H9 (cell line): Measurements from ENCODE around the gene LZIC. TPM values are rescaled to one million over a fixed set of nuclear protein-coding genes. Genes with fewer than 3 reads are reported as not detected.

Experiments
- DNase-seq: peaks from one replicate; pipeline ENCODE4 v3.0.0-alpha.2; 2017
- H2AFZ ChIP-seq: one replicate; pipeline ENCODE4 v1.6.1; 2013; ENCODE audit warnings: mild to moderate bottlenecking, low read length, control low read depth, moderate library complexity
- H2AK5ac ChIP-seq: 2 replicates; pipeline ENCODE4 v1.6.1; 2013; ENCODE audit warnings: low read length, control low read depth, mixed read lengths; ENCODE audit not compliant: insufficient read length
- H2BK120ac ChIP-seq: one replicate; pipeline ENCODE4 v1.6.1; 2013; ENCODE audit warnings: low read depth, mild to moderate bottlenecking, low read length, control low read depth, inconsistent platforms; ENCODE audit not compliant: poor library complexity, severe bottlenecking
- H2BK12ac ChIP-seq: 2 replicates; pipeline ENCODE4 v1.6.1; 2013; ENCODE audit warnings: low read length, control low read depth, mixed read lengths, low read depth; ENCODE audit not compliant: insufficient read length
- H2BK15ac ChIP-seq: 2 replicates; pipeline ENCODE4 v1.6.1; 2013; ENCODE audit warnings: low read depth, low read length, control low read depth
- H2BK20ac ChIP-seq: one replicate; pipeline ENCODE4 v1.6.1; 2013; ENCODE audit warnings: low read depth, mild to moderate bottlenecking, low read length, control low read depth, inconsistent platforms; ENCODE audit not compliant: poor library complexity, severe bottlenecking
- H2BK5ac ChIP-seq: 2 replicates; pipeline ENCODE4 v1.6.1; 2013; ENCODE audit warnings: low read length, control low read depth, mixed read lengths; ENCODE audit not compliant: insufficient read length
- H3K14ac ChIP-seq: 2 replicates; pipeline ENCODE4 v1.6.1; 2013; ENCODE audit warnings: low read length, control low read depth; ENCODE audit not compliant: insufficient read depth
- H3K18ac ChIP-seq: 2 replicates; pipeline ENCODE4 v1.6.1; 2013; ENCODE audit warnings: low read depth, mild to moderate bottlenecking, mixed read lengths, low read length, control low read depth; ENCODE audit not compliant: insufficient read length
- H3K23ac ChIP-seq: 2 replicates; pipeline ENCODE4 v1.6.1; 2013; ENCODE audit warnings: low read length, control low read depth, mixed read lengths, low read depth; ENCODE audit not compliant: insufficient read length
- H3K23me2 ChIP-seq: 2 replicates; pipeline ENCODE4 v1.6.1; 2013; ENCODE audit warnings: low read depth, mild to moderate bottlenecking, mixed read lengths, low read length, control low read depth; ENCODE audit not compliant: insufficient read length, poor library complexity, severe bottlenecking
- H3K27ac ChIP-seq: 2 replicates; pipeline ENCODE4 v1.5.1; 2013; ENCODE audit warnings: low read length, control low read depth, mixed read lengths, low read depth; ENCODE audit not compliant: insufficient read length
- H3K27me3 ChIP-seq: 2 replicates; pipeline ENCODE4 v1.6.1; 2013; ENCODE audit warnings: low read length, control low read depth, inconsistent platforms; ENCODE audit not compliant: insufficient read depth
- H3K4ac ChIP-seq: 2 replicates; pipeline ENCODE4 v1.6.1; 2013; ENCODE audit warnings: low read depth, mild to moderate bottlenecking, control low read depth, inconsistent platforms, low read length, moderate library complexity
- H3K4me1 ChIP-seq: 2 replicates; pipeline ENCODE4 v1.6.1; 2013; ENCODE audit warnings: low read length, control low read depth, inconsistent platforms; ENCODE audit not compliant: insufficient read depth
- H3K4me2 ChIP-seq: 2 replicates; pipeline ENCODE4 v1.6.1; 2013; ENCODE audit warnings: low read length, control low read depth, mixed read lengths; ENCODE audit not compliant: insufficient read length, insufficient read depth
- H3K56ac ChIP-seq: 2 replicates; pipeline ENCODE4 v1.6.1; 2013; ENCODE audit warnings: low read depth, mild to moderate bottlenecking, mixed read lengths, low read length, control low read depth; ENCODE audit not compliant: insufficient read length
- H3K79me1 ChIP-seq: 2 replicates; pipeline ENCODE4 v1.6.1; 2013; ENCODE audit warnings: low read depth, mild to moderate bottlenecking, moderate library complexity, low read length, control low read depth, inconsistent platforms; ENCODE audit not compliant: insufficient read depth, poor library complexity, severe bottlenecking
- H3K79me2 ChIP-seq: 2 replicates; pipeline ENCODE4 v1.6.1; 2013; ENCODE audit warnings: low read length, control low read depth, inconsistent platforms; ENCODE audit not compliant: insufficient read depth
- H3K9ac ChIP-seq: 2 replicates; pipeline ENCODE4 v1.6.1; 2013; ENCODE audit warnings: low read length, control low read depth, mixed read lengths; ENCODE audit not compliant: insufficient read length; ENCODE audit errors: extremely low read depth
- H3K9me3 ChIP-seq: one replicate; pipeline ENCODE4 v1.6.1; 2013; ENCODE audit warnings: low read depth, low read length, inconsistent platforms; ENCODE audit not compliant: control insufficient read depth
- H3T11ph ChIP-seq: one replicate; pipeline ENCODE4 v1.6.1; 2013; ENCODE audit warnings: mild to moderate bottlenecking, low read length, control low read depth, inconsistent platforms
- H4K20me1 ChIP-seq: one replicate; pipeline ENCODE4 v1.6.1; 2013; ENCODE audit not compliant: control insufficient read depth, insufficient read length, insufficient read depth
- H4K5ac ChIP-seq: 2 replicates; pipeline ENCODE4 v1.6.1; 2013; ENCODE audit warnings: low read depth, mild to moderate bottlenecking, mixed read lengths, low read length, control low read depth; ENCODE audit not compliant: insufficient read length
- H4K8ac ChIP-seq: replicated peaks from 2 replicates; pipeline ENCODE4 v1.6.1; 2013; ENCODE audit warnings: low read length, control low read depth, mixed read lengths, low read depth; ENCODE audit not compliant: insufficient read length
- H4K91ac ChIP-seq: 2 replicates; pipeline ENCODE4 v1.6.1; 2013; ENCODE audit warnings: low read depth, mild to moderate bottlenecking, moderate library complexity, mixed read lengths, low read length, control low read depth; ENCODE audit not compliant: insufficient read length
- H3K27ac Mint-ChIP-seq, 3 experiments: 2 replicates in 2 of 3; 3 replicates in 1 of 3; pipeline ENCODE4 v1.8.0; 2020 to 2021; ENCODE audit warnings: mixed read lengths in 3 of 3, mild to moderate bottlenecking in 1 of 3, moderate library complexity in 1 of 3
- H3K27me3 Mint-ChIP-seq: 2 replicates; pipeline ENCODE4 v1.8.0; 2021; ENCODE audit warnings: low read depth, mild to moderate bottlenecking, moderate library complexity, mixed read lengths
- H3K36me3 Mint-ChIP-seq, 3 experiments: 2 replicates in 2 of 3; 3 replicates in 1 of 3; pipeline ENCODE4 v1.8.0; 2020 to 2021; ENCODE audit warnings: low read depth in 3 of 3, mixed read lengths in 3 of 3; ENCODE audit not compliant: insufficient read depth in 1 of 3
- H3K4me1 Mint-ChIP-seq, 2 experiments: 2 replicates each; pipeline ENCODE4 v1.8.0; 2020; ENCODE audit warnings: mixed read lengths in 2 of 2
- H3K4me3 Mint-ChIP-seq, 2 experiments: 2 replicates in 1 of 2; 3 replicates in 1 of 2; pipeline ENCODE4 v1.8.0; 2020 to 2021; ENCODE audit warnings: mild to moderate bottlenecking in 2 of 2, mixed read lengths in 2 of 2, moderate library complexity in 1 of 2
- H3K9me3 Mint-ChIP-seq, 2 experiments: 2 replicates in 1 of 2; 3 replicates in 1 of 2; pipeline ENCODE4 v1.8.0; 2020; ENCODE audit warnings: mild to moderate bottlenecking in 2 of 2, mixed read lengths in 2 of 2, moderate library complexity in 1 of 2
- CTCF ChIP-seq: fragments of 200-600 bp; sonication (generic); conservative IDR thresholded peaks from 3 replicates; pipeline ENCODE4 v1.8.0; 2021; ENCODE audit warnings: antibody characterized with exemption, mild to moderate bottlenecking
- WGBS: extraction: QIAGEN DNeasy Blood & Tissue Kit; methylation state at CpG from one replicate; pipeline ENCODE4 v1.1.7; 2013; ENCODE audit warnings: missing lambda C conversion rate, low lambda C conversion rate, mixed read lengths; ENCODE audit not compliant: insufficient read length; ENCODE audit errors: extremely low coverage; 5-methylcytosine and 5-hydroxymethylcytosine counted together
- total RNA-seq: library from RNA; stranded (reverse); gene quantifications from 2 replicates; pipeline ENCODE4 v1.2.1, GENCODE V29; 2021

Gene LZIC
- total RNA-seq, 1 experiment from 2014 or later, result 22.9 TPM

GRCh38 chr1:9910423-9911178, 32.6 kb downstream of the LZIC start:
- Histone ChIP-seq H2AFZ (peak overlapping the region; percentile 60), H4K20me1 (no peaks in the 10 kb centered on the region), H2BK20ac (no peak overlapping the region), H2BK5ac (no peak overlapping the region), H2AK5ac (no peak overlapping the region), H3K56ac (no peak overlapping the region), H3K23ac (no peak overlapping the region), H3K4ac (no peak overlapping the region), H3K9ac (peak overlapping the region; percentile 58), H3K27me3 (no peaks in the 10 kb centered on the region), H3K79me1 (no peaks in the 10 kb centered on the region), H3K27ac (peak overlapping the region; percentile 31), H4K5ac (no peak overlapping the region), H3K4me2 (peak overlapping the region; percentile 55), H4K8ac (no peak overlapping the region), H2BK15ac (no peak overlapping the region), H3K14ac (peak overlapping the region; percentile 79; the same call in 1 of the 2 replicates), H3K9me3 (no peaks in the 10 kb centered on the region), H4K91ac (no peak overlapping the region), H3K18ac (peak overlapping the region; percentile 78), H2BK12ac (no peak overlapping the region), H3K23me2 (peaks cover 12% of the 10 kb centered on the region), H2BK120ac (no peak overlapping the region), H3K4me1 (0 out of 2 replicates have a peak, but pooled peaks cover 2% of the 10 kb centered on the region), H3K79me2 (peaks cover 2% of the 10 kb centered on the region; the same call in 1 of the 2 replicates), H3T11ph (no peak overlapping the region)
- no peaks in the 10 kb centered on the region for H3K9me3 Mint-ChIP-seq
- TF ChIP-seq CTCF, result no peak
- H3K4me1 Mint-ChIP-seq, result peaks cover 21 to 29% of the 10 kb centered on the region in 2 experiments
- DNase-seq, result peak; percentile 99
- peak overlapping the region; percentile 87 to 94 for H3K4me3 Mint-ChIP-seq
- H3K27ac Mint-ChIP-seq, result peak overlapping the region; percentile 96 to 99 (median 99)
- H3K27me3 Mint-ChIP-seq, result no peaks in the 10 kb centered on the region; the same call in 1 of the 2 replicates
- no CpG with 5 or more reads among the region's 45 CpGs for WGBS
- no peaks in the 10 kb centered on the region for H3K36me3 Mint-ChIP-seq
